GM10266 (cell line): ENCODE measurements around the gene PROM1.

Source experiments
- DNase-seq: peaks from one replicate; pipeline ENCODE4 v3.0.0; 2012; ENCODE audit errors: extremely low spot score
- CTCF ChIP-seq: IDR thresholded peaks from 2 replicates; pipeline ENCODE4 v1.5.1; 2012; ENCODE audit warnings: mild to moderate bottlenecking, low read depth; ENCODE audit not compliant: control insufficient read depth, insufficient read depth; ENCODE audit errors: missing control alignments

Gene PROM1

GRCh38 chr4:15920723-15921591 lies 162.9 kb downstream of the PROM1 start:
- TF ChIP-seq CTCF, result no peak
- no peak for DNase-seq

GRCh38 chr4:15918484-15919129 lies 165.2 kb downstream of the PROM1 start:
- no peak for DNase-seq
- no peak for TF ChIP-seq CTCF
